NCI-H345 (cell line): Measurements from ENCODE around the gene TANC1.

Experiments used
- DNase-seq: peaks from one replicate; lab custom pipeline; 2025; lab: John Stamatoyannopoulos, UW

The TANC1 gene

GRCh38 chr2:159118115-159118858, 149.8 kb downstream of the TANC1 start:
- DNase-seq, result peak; percentile 58

DNA sequence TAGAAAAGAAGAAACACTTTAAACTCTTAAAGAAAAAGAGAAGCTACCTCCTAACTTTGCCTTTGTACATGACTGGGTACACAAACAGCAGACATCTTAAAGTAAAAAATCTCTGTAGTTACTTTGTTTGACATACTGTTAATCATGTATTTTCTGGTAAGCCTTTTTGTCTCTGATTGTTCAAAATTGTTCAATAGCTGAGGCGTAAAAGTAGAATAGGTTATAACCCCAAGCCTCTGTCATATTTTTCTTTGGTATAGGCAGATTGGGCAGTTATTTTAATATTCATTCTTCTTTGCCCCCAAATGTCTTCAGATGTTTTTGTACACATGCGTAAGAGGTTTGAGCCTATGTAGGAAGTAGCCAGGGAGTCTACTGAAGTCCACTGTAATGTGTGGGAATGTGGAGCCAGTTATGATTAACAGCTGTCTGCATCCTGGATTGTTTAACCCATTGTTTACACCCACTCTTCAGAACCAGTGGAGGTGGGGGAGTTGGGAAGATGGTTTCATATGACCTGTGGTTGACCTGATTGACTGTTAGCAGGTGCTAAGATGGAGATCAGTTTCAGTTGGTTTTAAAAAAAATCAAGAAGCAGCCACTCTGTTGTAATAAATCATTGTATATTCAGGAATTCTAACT, 150.5 kb downstream of the TANC1 start:
- no peak for DNase-seq

DNA sequence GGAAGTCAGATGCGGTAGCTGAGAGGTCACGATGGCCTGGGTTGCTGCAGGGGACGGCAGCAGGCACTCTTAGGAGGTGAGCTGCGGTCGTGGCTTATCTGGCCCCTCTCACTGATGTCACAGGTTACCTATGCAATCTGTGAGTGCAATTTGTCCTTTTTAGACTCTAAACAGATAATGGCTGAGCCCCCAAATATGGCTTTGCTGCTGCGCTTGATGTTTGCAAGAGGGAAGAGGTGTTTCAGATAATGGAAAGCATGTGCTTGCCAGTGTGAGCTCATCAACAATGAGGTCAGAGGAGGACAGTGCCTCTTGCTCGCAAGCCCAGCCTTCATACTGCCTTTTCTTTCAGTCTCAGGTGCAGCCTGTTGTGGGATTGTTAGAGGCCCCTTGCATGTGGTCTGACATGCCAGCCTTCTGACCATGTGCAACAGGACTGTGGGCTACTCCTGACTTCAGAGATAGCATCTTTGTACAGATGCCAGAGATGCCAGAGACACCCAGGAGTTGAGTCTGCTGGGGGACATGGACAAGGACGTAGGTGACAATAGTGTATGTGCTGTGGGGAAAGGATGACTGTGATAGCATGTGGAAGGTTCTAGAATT, 151.3 kb downstream of the TANC1 start:
- no peak for DNase-seq

GRCh38 chr2:159123786-159124185, 155.3 kb downstream of the TANC1 start:
- no peak for DNase-seq

GRCh38 chr2:159124441-159124911, 156.0 kb downstream of the TANC1 start:
- no peak for DNase-seq

DNA sequence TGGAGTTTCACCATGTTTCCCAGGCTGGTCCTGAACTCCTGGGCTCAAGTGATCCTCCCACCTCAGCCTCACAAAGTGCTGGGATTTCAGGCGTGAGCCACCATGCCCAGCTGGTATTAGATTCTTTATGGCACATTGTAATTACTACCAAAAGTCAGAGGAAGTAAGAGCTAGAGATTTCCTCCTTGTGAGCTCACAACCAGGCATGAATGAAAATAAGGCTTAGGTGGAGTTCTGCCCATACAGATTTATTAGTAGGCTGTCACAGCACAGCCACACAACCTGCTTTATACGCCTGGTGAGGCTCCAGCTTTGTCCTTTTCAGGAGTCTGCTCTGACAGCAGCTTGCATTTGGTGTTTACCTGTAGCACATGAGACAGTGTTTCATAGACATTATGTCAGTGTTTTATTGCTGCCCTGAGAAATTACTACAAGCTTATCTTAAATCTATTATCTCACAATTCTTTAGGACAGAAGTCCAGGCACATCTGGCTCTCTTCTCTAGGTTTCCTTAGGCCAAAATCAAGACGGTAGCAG, 156.6 kb downstream of the TANC1 start:
- DNase-seq, result no peak

DNA sequence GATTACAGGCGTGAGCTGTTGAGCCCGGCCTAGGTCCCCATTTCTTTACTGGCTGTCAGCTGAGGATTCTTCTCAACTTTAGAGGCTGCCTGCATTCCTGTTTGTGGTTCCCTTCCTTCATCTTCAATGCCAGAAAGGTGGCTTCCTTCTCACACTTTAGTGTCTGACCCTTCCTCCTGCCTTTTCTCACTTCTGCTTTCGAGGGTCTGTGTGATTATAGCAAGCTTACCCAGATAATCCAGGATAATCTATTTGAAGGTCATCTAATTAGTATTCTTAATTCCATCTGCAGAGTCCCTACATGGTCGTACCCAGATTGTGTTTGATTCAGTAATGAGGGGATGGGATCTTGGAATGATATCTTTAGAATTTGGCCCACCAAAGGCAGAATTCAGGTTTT, 157.4 kb downstream of the TANC1 start:
- no peak for DNase-seq

- no peak for DNase-seq
These were observed 158.1 kb downstream of the TANC1 start for GRCh38 chr2:159126432-159127022.

DNA sequence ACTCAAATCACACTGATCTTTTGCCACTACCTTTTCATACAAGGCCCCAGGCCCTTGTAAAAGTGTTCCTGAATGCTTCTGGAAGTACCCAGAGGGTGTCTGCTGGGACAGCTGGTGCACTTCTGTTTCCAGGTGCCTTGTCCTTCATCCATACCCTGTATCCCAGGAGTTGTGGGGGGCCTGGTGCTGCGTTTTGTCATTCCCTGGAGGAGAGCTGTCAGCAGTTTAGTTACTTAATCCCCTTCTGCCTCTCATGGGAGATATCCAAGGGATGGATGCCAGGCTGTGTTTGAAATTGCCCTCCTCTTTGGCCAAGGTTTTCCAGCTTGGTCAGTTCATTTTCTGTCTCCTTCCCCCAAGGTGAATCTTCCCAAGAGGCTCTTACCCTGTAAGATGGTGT, 159.8 kb downstream of the TANC1 start:
- no peak for DNase-seq

DNA sequence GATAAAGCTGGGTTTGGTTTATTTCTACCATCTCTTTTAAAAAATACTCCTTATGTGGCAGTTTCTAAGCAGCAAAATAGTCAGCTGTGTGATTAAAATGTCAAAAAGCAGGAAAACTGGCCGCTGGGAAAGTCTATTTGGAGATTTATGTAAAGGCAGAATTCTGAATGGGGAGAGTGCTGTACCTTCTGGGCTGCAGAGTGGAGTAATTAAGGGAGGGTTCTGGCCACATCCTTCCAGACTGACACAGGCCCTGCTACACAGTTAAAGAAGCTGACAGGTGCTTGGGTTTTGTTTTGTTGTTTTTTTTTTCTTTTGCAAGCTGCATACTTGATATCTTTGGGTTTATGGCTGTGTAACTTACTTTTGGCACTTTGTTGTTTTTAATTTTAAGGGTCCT, 160.8 kb downstream of the TANC1 start:
- DNase-seq, result no peak

DNA sequence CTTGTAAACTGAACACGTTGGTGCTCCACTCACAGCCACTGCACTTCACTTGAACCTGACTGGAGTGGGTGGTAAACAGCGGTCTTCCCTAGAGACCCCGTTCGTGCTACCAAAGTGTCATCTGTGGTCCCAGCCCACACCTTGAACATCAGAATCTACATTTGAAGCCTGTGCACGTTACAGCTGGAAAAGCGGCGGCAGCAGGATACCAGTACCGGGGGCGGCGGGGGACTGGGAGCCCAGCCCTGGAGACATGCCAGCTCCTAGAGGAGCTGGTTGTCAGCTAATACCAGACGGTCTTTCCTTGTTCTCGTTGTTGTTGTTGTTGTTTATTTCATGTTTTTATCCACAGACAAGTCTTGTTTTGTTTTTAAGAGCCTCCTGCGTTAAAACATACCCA, 161.4 kb downstream of the TANC1 start:
- DNase-seq, result no peak

DNA sequence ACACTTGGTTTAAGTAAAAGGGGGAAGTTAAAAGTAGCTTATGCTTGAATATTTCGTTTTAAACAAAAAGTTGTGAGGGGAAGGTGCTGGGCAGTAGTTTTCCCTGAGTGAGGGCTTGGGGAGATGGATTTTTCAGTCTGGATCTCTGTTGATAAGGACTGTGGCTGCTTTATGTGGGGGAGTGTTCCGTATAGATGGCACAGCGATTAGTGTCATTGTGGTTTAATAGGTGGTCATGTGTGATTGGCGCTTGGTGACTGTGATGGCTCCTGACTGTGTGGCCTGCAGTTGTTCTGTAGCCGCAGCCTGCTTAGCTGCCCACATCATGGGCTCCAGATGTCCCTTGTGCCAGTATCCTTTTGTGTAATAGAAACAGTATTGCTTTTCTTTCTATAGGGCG, 161.9 kb downstream of the TANC1 start:
- DNase-seq, result no peak

DNA sequence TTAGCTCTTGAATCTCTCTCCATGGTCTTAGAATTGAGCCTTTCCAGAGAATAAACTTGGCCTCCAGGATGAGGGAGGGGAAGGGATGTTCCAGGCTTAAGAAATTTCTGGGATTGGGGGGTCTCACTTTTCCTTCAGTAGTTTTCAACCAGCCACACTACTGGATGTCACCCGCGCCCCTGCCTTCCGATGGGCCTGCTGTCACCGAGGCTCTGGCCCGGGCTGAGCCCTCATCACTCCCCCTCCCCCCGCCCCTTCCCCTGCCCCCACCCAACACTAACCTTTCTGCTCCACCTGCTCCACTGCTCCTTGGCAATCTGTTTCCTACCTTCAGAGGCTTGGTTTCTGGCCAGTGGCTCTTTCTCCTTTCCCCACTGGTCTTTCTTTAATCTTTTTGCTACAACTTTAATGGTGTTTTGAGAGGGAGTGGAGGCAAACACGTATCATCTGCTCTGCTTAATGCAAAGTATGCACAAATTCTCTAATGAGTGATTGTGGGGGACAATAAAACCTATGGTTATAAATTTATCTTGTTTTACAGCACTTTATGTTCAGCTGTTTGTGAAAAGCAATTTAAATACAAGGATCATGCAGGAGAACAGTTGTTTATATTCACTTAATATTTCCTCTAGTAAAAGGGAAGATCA, 162.9 kb downstream of the TANC1 start:
- no peak for DNase-seq

DNA sequence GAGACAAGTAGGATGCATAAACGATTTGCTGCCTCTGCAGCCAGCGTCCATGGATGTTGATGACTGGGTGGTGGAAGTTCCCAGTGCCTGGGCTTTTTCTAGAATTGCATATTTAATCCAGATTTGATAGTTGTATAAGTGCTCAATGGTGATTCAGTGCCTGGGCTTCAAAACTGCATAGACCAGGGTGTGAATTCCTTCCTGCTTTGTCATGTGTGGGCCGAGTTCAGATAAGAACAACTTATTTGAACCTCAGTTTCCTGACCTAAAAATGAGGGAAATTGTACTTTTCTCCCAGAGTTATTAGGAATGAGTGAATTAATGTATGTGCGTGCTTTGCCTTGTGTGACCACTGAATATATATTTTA, 163.5 kb downstream of the TANC1 start:
- no peak for DNase-seq

DNA sequence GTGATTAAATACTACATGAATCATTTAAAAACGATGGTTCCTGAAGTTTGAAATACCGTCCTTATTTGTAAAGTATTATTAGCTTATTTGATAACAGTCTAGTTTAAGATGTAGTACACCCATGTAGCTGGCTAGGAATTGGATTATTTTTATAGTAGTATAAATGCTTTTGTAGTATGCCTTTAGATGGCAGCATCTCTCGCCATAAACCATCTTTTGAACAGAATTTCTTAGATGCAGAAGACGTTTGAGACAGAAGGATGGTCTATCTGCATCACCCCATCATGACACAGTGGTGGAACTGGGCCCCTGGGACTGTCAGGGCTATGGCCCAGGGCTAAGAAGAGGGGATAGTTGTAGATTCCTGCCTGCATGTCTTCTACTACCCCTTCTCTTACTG, 165.4 kb downstream of the TANC1 start:
- DNase-seq, result no peak

- DNase-seq, result no peak
These were observed 166.5 kb downstream of the TANC1 start for GRCh38 chr2:159134979-159135378.

GRCh38 chr2:159136391-159136790, 168.0 kb downstream of the TANC1 start:
- DNase-seq, result no peak

GRCh38 chr2:159137511-159138241, 169.2 kb downstream of the TANC1 start:
- no peak for DNase-seq

- DNase-seq, result no peak
These were observed 170.3 kb downstream of the TANC1 start for GRCh38 chr2:159138642-159139182.

GRCh38 chr2:159139216-159139933, 170.9 kb downstream of the TANC1 start:
- DNase-seq, result no peak
